Neural progenitor cell (in vitro differentiated cells): ENCODE measurements around the gene FBXL22. TPM values are rescaled to one million over a fixed set of nuclear protein-coding genes. Genes with fewer than 3 reads are reported as not detected.
"Not testable (repeated sequence)": the region's sequence is repeated elsewhere in the genome, so short reads cannot be mapped to it uniquely, and the experiment has no call there.

Experiments
- DNase-seq: peaks from one replicate; pipeline ENCODE4 v3.0.0-alpha.2; 2016; ENCODE audit warnings: low spot score
- H2AFZ ChIP-seq: fragments of 200-600 bp; sonication (generic); replicated peaks from 2 replicates; pipeline ENCODE4 v1.6.1; 2016; ENCODE audit warnings: antibody characterized with exemption
- H3F3A ChIP-seq: fragments of 200-600 bp; sonication (generic); 2 replicates; pipeline ENCODE4 v1.6.1; 2016; ENCODE audit warnings: antibody characterized with exemption, low read depth
- H3K27ac ChIP-seq: fragments of 200-600 bp; sonication (generic); 2 replicates; pipeline ENCODE4 v1.5.1; 2016; ENCODE audit warnings: mild to moderate bottlenecking
- H3K27me3 ChIP-seq: fragments of 200-600 bp; sonication (generic); 2 replicates; pipeline ENCODE4 v1.6.1; 2016; ENCODE audit warnings: mild to moderate bottlenecking, moderate library complexity
- H3K36me3 ChIP-seq: fragments of 200-600 bp; sonication (generic); 2 replicates; pipeline ENCODE4 v1.5.1; 2016
- H3K4me1 ChIP-seq: fragments of 200-600 bp; sonication (generic); 2 replicates; pipeline ENCODE4 v1.6.1; 2016; ENCODE audit warnings: mixed run types
- H3K4me2 ChIP-seq: fragments of 200-600 bp; sonication (generic); 2 replicates; pipeline ENCODE4 v1.6.1; 2016
- H3K4me3 ChIP-seq: fragments of 200-600 bp; sonication (generic); 2 replicates; pipeline ENCODE4 v1.5.1; 2016
- H3K79me2 ChIP-seq: fragments of 200-600 bp; sonication (generic); 2 replicates; pipeline ENCODE4 v1.6.1; 2016; ENCODE audit warnings: low read depth
- H3K9ac ChIP-seq: fragments of 200-600 bp; sonication (generic); 2 replicates; pipeline ENCODE4 v1.6.1; 2016
- H3K9me3 ChIP-seq: fragments of 200-600 bp; sonication (generic); 2 replicates; pipeline ENCODE4 v1.5.1; 2016; ENCODE audit warnings: low read depth
- H4K20me1 ChIP-seq: fragments of 200-600 bp; sonication (generic); 2 replicates; pipeline ENCODE4 v1.6.1; 2016; ENCODE audit warnings: low read depth
- H3K27ac Mint-ChIP-seq: 3 replicates; pipeline ENCODE4 v1.8.0; 2021; ENCODE audit warnings: mixed read lengths
- H3K27me3 Mint-ChIP-seq: 2 replicates; pipeline ENCODE4 v1.8.0; 2022; ENCODE audit warnings: low read depth, mild to moderate bottlenecking, inconsistent platforms, moderate library complexity, mixed read lengths; ENCODE audit not compliant: insufficient read depth
- H3K36me3 Mint-ChIP-seq: 3 replicates; pipeline ENCODE4 v1.8.0; 2021; ENCODE audit warnings: mixed read lengths
- H3K4me1 Mint-ChIP-seq: 3 replicates; pipeline ENCODE4 v1.8.0; 2021; ENCODE audit warnings: mixed read lengths
- H3K4me3 Mint-ChIP-seq: 3 replicates; pipeline ENCODE4 v1.8.0; 2021; ENCODE audit warnings: mild to moderate bottlenecking, moderate library complexity, mixed read lengths
- H3K9me3 Mint-ChIP-seq: 3 replicates; pipeline ENCODE4 v1.8.0; 2020; ENCODE audit warnings: mixed read lengths
- CTCF ChIP-seq: fragments of 200-600 bp; sonication (generic); IDR thresholded peaks from 2 replicates; pipeline ENCODE4 v1.5.1; 2017; ENCODE audit warnings: antibody characterized with exemption, mild to moderate bottlenecking
- EZH2 ChIP-seq: fragments of 200-600 bp; sonication (generic); IDR thresholded peaks from 2 replicates; pipeline ENCODE4 v1.6.1; 2017; ENCODE audit warnings: antibody characterized with exemption, mild to moderate bottlenecking, moderate library complexity
- EZH2phosphoT487 ChIP-seq: fragments of 200-600 bp; sonication (generic); IDR thresholded peaks from 2 replicates; pipeline ENCODE4 v1.6.1; 2017; ENCODE audit warnings: antibody characterized with exemption
- total RNA-seq: library from RNA; depleted of rRNA; stranded (reverse); fragments of >200 nt; gene quantifications from 2 replicates; pipeline ENCODE4 v1.2.3, GENCODE V29; 2015; ENCODE audit warnings: low replicate concordance

Gene FBXL22
- total RNA-seq, 1 donor from 2014 or later = 0.71 TPM

GRCh38 chr15:63611177-63611576, 14.0 kb downstream of the FBXL22 start:
- DNase-seq = peak; percentile 18
- H3K4me1 ChIP-seq = peaks cover 17% of the 10 kb centered on the region
- Mint-ChIP-seq H3K27ac (peak overlapping the region; percentile 86), H3K9me3 (no peaks in the 10 kb centered on the region), H3K36me3 (peaks cover 37% of the 10 kb centered on the region), H3K4me1 (peaks cover 38% of the 10 kb centered on the region), H3K27me3 (no peaks in the 10 kb centered on the region), H3K4me3 (no peak overlapping the region)
- H4K20me1 ChIP-seq = peaks cover 5% of the 10 kb centered on the region
- H2AFZ ChIP-seq = no peak overlapping the region
- peaks cover 23% of the 10 kb centered on the region for H3F3A ChIP-seq
- no peaks in the 10 kb centered on the region for H3K36me3 ChIP-seq
- no peaks in the 10 kb centered on the region for H3K9me3 ChIP-seq
- no peak overlapping the region for H3K27ac ChIP-seq
- no peak overlapping the region for H3K4me3 ChIP-seq
- H3K4me2 ChIP-seq = peak overlapping the region; percentile 45
- H3K79me2 ChIP-seq = no peaks in the 10 kb centered on the region
- no peak for TF ChIP-seq EZH2
- no peak for TF ChIP-seq CTCF
- no peak for TF ChIP-seq EZH2phosphoT487
- H3K27me3 ChIP-seq = no peaks in the 10 kb centered on the region
- no peak overlapping the region for H3K9ac ChIP-seq

- Histone ChIP-seq H2AFZ (no peak overlapping the region), H3K4me1 (peaks cover 17% of the 10 kb centered on the region), H3K4me3 (no peak overlapping the region), H3K27me3 (no peaks in the 10 kb centered on the region), H3K27ac (no peak overlapping the region), H3K79me2 (no peaks in the 10 kb centered on the region), H3K9me3 (no peaks in the 10 kb centered on the region), H3F3A (peaks cover 23% of the 10 kb centered on the region), H4K20me1 (peaks cover 5% of the 10 kb centered on the region), H3K9ac (no peak overlapping the region), H3K36me3 (no peaks in the 10 kb centered on the region), H3K4me2 (no peak overlapping the region)
- no peak for TF ChIP-seq EZH2
- no peak for TF ChIP-seq CTCF
- no peak for TF ChIP-seq EZH2phosphoT487
- Mint-ChIP-seq H3K4me1 (peaks cover 38% of the 10 kb centered on the region), H3K27me3 (no peaks in the 10 kb centered on the region), H3K27ac (no peak overlapping the region), H3K4me3 (no peak overlapping the region), H3K36me3 (peaks cover 43% of the 10 kb centered on the region), H3K9me3 (no peaks in the 10 kb centered on the region)
- DNase-seq = no peak
Observed at GRCh38 chr15:63612300-63612699, 15.1 kb downstream of the FBXL22 start.

GRCh38 chr15:63615935-63616334, 18.7 kb downstream of the FBXL22 start:
- Histone ChIP-seq H3K36me3 (no peaks in the 10 kb centered on the region), H2AFZ (no peak overlapping the region), H3K27me3 (no peaks in the 10 kb centered on the region), H3K4me2 (no peak overlapping the region), H3K27ac (no peak overlapping the region), H3F3A (peaks cover 7% of the 10 kb centered on the region), H3K9me3 (no peaks in the 10 kb centered on the region), H3K9ac (no peak overlapping the region), H3K4me1 (peaks cover 7% of the 10 kb centered on the region), H3K4me3 (no peak overlapping the region), H4K20me1 (peaks cover 5% of the 10 kb centered on the region), H3K79me2 (no peaks in the 10 kb centered on the region)
- H3K27me3 Mint-ChIP-seq = no peaks in the 10 kb centered on the region
- peaks cover 3% of the 10 kb centered on the region for H3K9me3 Mint-ChIP-seq
- H3K4me3 Mint-ChIP-seq = no peak overlapping the region
- H3K27ac Mint-ChIP-seq = no peak overlapping the region
- DNase-seq = no peak
- TF ChIP-seq EZH2 (no peak), EZH2phosphoT487 (no peak), CTCF (no peak)
- H3K36me3 Mint-ChIP-seq = peaks cover 49% of the 10 kb centered on the region
- H3K4me1 Mint-ChIP-seq = peaks cover 13% of the 10 kb centered on the region

- H3K36me3 Mint-ChIP-seq = peaks cover 55% of the 10 kb centered on the region
Observed at GRCh38 chr15:63617147-63617546, 20.0 kb downstream of the FBXL22 start.

GRCh38 chr15:63617627-63618026, 20.4 kb downstream of the FBXL22 start:
- not testable (repeated sequence) for H3K9me3 ChIP-seq, H3K9ac ChIP-seq, H3F3A ChIP-seq, H3K4me1 Mint-ChIP-seq, H3K36me3 ChIP-seq, H3K27me3 ChIP-seq, H4K20me1 ChIP-seq, H3K4me2 ChIP-seq, H3K27ac Mint-ChIP-seq, H3K4me3 ChIP-seq, H3K27me3 Mint-ChIP-seq, H3K4me3 Mint-ChIP-seq, H3K79me2 ChIP-seq, H3K27ac ChIP-seq, H3K4me1 ChIP-seq, H2AFZ ChIP-seq, DNase-seq
- H3K36me3 Mint-ChIP-seq = peaks cover 51% of the 10 kb centered on the region
- H3K9me3 Mint-ChIP-seq = peaks cover 10% of the 10 kb centered on the region

More at GRCh38 chr15:63617147-63617546, 20.0 kb downstream of the FBXL22 start:
- not testable (repeated sequence) for H3K27me3 Mint-ChIP-seq, H4K20me1 ChIP-seq, H3K4me2 ChIP-seq, H3K4me3 ChIP-seq, H3K27ac ChIP-seq, H3K4me1 ChIP-seq, H3K9ac ChIP-seq, H2AFZ ChIP-seq, H3K4me1 Mint-ChIP-seq, H3K4me3 Mint-ChIP-seq, H3F3A ChIP-seq, H3K36me3 ChIP-seq, H3K27me3 ChIP-seq, H3K27ac Mint-ChIP-seq, H3K79me2 ChIP-seq, DNase-seq, H3K9me3 ChIP-seq
- H3K9me3 Mint-ChIP-seq = peaks cover 10% of the 10 kb centered on the region

- peaks cover 45% of the 10 kb centered on the region for H3K36me3 Mint-ChIP-seq
- H4K20me1 ChIP-seq, H3F3A ChIP-seq: not testable (repeated sequence)
Observed at GRCh38 chr15:63620760-63621159, 23.6 kb downstream of the FBXL22 start.

More at GRCh38 chr15:63620760-63621159, 23.6 kb downstream of the FBXL22 start:
- H3K9me3 Mint-ChIP-seq = peaks cover 10% of the 10 kb centered on the region
- H3K27me3 Mint-ChIP-seq, H3K4me1 ChIP-seq, H3K9me3 ChIP-seq, H2AFZ ChIP-seq, DNase-seq, H3K27ac ChIP-seq, H3K4me2 ChIP-seq, H3K27ac Mint-ChIP-seq, H3K4me1 Mint-ChIP-seq, H3K9ac ChIP-seq, H3K36me3 ChIP-seq, H3K27me3 ChIP-seq, H3K79me2 ChIP-seq, H3K4me3 ChIP-seq, H3K4me3 Mint-ChIP-seq: not testable (repeated sequence)
